ENCODE results near the gene KRTAP10-6. TPM values are rescaled to one million over a fixed set of nuclear protein-coding genes. Genes with fewer than 3 reads are reported as not detected.

The KRTAP10-6 gene
- total RNA-seq, 2 experiments from 2014 or later: not detected

DNA sequence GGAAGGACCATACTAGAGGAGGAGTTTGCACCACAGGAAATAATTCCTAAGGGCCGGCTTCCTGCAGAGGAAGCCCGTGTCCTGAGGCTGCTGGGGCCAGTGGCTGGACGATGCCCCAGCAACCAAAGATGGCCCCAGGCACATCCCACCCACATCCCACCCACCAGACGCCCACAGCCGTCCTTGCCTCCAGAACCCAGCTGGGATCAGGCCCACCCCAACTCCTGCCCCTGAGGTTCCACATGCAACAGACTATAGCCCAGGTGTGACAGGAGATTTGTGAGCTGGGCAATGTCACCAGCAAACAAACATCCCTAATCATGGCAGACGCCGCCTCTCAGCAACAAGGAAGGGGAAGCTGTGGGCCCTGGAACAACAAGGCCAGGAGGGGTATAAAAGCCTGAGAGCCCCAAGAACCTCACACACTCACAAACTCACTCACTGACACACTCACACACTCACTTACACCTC, 34.4 kb upstream of the KRTAP10-6 start, which contains the start of gene KRTAP10-9:
KRTAP10-9 (plus strand) TSS at position 421 of the 471 bp plus-strand sequence. CDS start 79 bp downstream, outside the sequence.
- CTCF ChIA-PET: no interaction called here
- no peak for ATAC-seq
- no peak for DNase-seq
- Mint-ChIP-seq H3K4me1 (peaks cover 15% of the 10 kb centered on the region), H3K27ac (no peak within 1 kb of the TSS), H3K9me3 (ENCODE audit: low read depth) (peaks cover 38% of the 10 kb centered on the region), H3K4me3 (no peak within 1 kb of the TSS), H3K27me3 (peaks cover 8% of the 10 kb centered on the region), H3K36me3 (peaks cover 26% of the 10 kb centered on the region)

GRCh38 chr21:44626262-44626661, 34.0 kb upstream of the KRTAP10-6 start:
- CTCF ChIA-PET: no interaction called here
- H3K27me3 Mint-ChIP-seq: peaks cover 8% of the 10 kb centered on the region
- DNase-seq (no peak), ATAC-seq (no peak)
- H3K36me3 Mint-ChIP-seq: peaks cover 24% of the 10 kb centered on the region
- no peak overlapping the region for H3K4me3 Mint-ChIP-seq
- H3K27ac Mint-ChIP-seq: no peak overlapping the region
- H3K9me3 Mint-ChIP-seq (ENCODE audit: low read depth): peaks cover 35% of the 10 kb centered on the region
- peaks cover 15% of the 10 kb centered on the region for H3K4me1 Mint-ChIP-seq

DNA sequence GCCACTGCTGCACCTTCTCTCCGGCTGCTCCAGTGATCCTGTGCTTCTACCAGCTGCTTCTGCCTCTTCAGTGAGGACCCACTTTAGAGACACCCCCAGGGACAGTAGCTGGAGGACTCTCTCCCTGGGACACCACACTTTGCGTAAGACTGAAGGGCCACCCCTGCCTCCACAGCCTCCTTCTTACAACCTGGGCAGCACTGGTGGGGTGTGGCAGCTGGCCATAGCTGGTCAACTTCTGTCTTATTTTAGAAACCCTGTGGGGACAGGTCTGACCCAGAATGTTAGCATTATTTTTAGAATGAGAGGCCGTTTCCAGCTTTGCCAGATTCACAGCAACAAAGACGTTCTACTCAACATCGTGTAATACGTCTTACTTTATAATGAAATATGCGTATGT, 33.5 kb upstream of the KRTAP10-6 start:
- ATAC-seq: no peak
- Mint-ChIP-seq H3K4me3 (no peak overlapping the region), H3K27ac (no peak overlapping the region), H3K9me3 (ENCODE audit: low read depth) (peaks cover 33% of the 10 kb centered on the region), H3K4me1 (peaks cover 13% of the 10 kb centered on the region), H3K27me3 (peaks cover 8% of the 10 kb centered on the region), H3K36me3 (peaks cover 23% of the 10 kb centered on the region)
- DNase-seq: no peak
- CTCF ChIA-PET: no interaction called here

DNA sequence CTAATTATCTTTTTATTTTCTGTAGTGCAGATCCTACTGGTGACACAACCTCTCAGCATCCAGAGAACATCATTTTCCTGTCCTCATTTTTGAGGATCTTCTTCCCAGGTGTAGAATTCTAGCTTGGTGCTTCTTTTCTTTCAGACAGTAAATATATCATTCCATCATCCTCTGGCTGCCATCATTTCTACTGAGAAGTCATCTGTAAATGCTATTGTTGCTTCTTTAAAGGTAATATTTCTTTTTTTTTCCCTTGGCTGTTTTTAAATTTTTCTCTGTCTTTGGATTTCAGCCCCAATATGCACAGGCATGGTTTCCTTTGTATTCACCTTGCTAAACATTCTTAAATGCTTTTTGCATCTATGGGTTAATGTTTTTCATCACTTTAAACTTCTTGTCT, 31.3 kb upstream of the KRTAP10-6 start:
- peaks cover 35% of the 10 kb centered on the region for H3K9me3 Mint-ChIP-seq (ENCODE audit: low read depth)

GRCh38 chr21:44619886-44620285, 27.6 kb upstream of the KRTAP10-6 start:
- H3K9me3 Mint-ChIP-seq (ENCODE audit: low read depth): peaks cover 33% of the 10 kb centered on the region
- ATAC-seq: no peak
- H3K4me3 Mint-ChIP-seq: no peak overlapping the region
- H3K36me3 Mint-ChIP-seq: peaks cover 39% of the 10 kb centered on the region
- CTCF ChIA-PET: no interaction called here
- peaks cover 6% of the 10 kb centered on the region for H3K27me3 Mint-ChIP-seq
- peaks cover 21% of the 10 kb centered on the region for H3K4me1 Mint-ChIP-seq
- DNase-seq: no peak
- no peak overlapping the region for H3K27ac Mint-ChIP-seq

More for the DNA sequence above, 31.3 kb upstream of the KRTAP10-6 start:
- H3K4me3 Mint-ChIP-seq: no peak overlapping the region
- no peak for ATAC-seq
- CTCF ChIA-PET: no interaction called here
- no peak overlapping the region for H3K27ac Mint-ChIP-seq
- DNase-seq: no peak
- H3K4me1 Mint-ChIP-seq: peaks cover 17% of the 10 kb centered on the region
- H3K36me3 Mint-ChIP-seq: peaks cover 35% of the 10 kb centered on the region
- peaks cover 8% of the 10 kb centered on the region for H3K27me3 Mint-ChIP-seq

DNA sequence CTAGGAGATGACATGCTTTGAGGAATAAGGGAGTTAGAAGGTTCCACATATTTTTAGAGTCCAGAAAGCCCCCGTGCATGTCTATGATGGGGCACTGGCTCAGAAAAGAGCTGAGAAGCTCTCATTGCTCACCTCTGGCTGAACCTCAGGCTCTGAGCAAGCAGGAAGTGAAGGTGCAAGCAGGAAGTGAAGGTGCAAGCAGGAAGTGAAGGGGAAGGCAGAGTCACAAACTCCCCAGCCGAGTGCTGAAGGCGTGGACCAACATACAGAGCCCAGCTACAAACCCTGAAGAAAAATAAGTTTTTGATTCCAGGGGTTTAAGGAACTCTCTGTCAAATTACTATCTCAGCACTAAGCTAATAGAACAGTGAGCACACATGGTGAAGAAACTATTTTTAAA, 26.6 kb upstream of the KRTAP10-6 start:
- Mint-ChIP-seq H3K36me3 (peaks cover 33% of the 10 kb centered on the region), H3K4me1 (peaks cover 21% of the 10 kb centered on the region), H3K27me3 (no peaks in the 10 kb centered on the region), H3K4me3 (peak overlapping the region; percentile 34), H3K9me3 (ENCODE audit: low read depth) (peaks cover 24% of the 10 kb centered on the region), H3K27ac (peak overlapping the region; percentile 82)
- CTCF ChIA-PET: interaction anchor here (1.0 to 1.2 kb wide), 3 partner anchors 71 to 174 kb away, joined by 3 read pairs; no protein-coding TSS in a partner anchor
- DNase-seq: peak; percentile 82
- ATAC-seq: peak; percentile 99

DNA sequence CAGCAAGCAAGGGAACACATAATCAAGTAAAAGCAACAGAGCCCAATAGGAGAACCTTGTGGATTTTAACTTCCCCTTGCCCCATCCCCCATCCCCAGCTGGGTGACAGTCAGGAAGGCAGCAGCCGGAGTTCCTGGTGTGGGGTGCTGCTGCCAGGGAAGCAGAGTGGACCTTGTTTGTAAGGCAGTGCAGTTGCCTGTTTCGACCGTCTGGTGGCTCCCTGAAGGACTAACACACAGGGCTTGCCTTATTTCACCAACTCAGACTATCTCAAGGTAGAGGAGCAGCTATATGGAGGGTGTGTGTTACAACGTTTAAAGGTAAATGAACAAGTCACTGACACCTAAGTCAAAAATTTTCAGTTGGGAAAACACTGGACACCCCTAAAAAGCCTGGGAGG, 26.2 kb upstream of the KRTAP10-6 start:
- Mint-ChIP-seq H3K9me3 (ENCODE audit: low read depth) (peaks cover 20% of the 10 kb centered on the region), H3K36me3 (peaks cover 30% of the 10 kb centered on the region), H3K4me3 (peak overlapping the region; percentile 25), H3K27ac (peak overlapping the region; percentile 82), H3K27me3 (no peaks in the 10 kb centered on the region), H3K4me1 (peaks cover 21% of the 10 kb centered on the region)
- DNase-seq (no peak), ATAC-seq (peak; percentile 3)
- CTCF ChIA-PET: interaction anchor here (0.6 to 1.2 kb wide), 4 partner anchors 71 to 211 kb away, joined by 3 read pairs; no protein-coding TSS in a partner anchor

DNA sequence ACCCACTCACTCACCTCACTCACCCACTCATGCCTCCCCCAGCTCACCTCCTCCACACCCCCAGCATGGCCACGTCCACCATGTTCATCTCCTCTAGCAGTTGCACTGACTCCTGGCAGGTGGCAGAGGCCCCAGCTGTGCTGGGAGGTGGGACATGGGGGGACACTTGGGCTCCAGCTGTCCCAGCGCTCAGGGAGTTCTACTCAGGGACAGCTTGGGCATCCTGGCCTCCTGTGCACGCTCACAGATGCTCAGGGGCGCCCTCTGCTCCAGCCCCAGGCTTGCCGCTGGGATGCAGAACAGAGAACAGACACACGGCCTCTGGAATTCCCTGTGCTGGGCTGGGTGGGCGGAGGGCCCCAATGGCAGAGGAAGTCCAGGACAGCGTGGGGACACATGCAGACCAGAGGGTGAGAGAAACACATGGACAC, 24.8 kb upstream of the KRTAP10-6 start:
- Mint-ChIP-seq H3K27me3 (no peaks in the 10 kb centered on the region), H3K9me3 (ENCODE audit: low read depth) (peaks cover 15% of the 10 kb centered on the region), H3K36me3 (peaks cover 28% of the 10 kb centered on the region), H3K4me3 (no peak overlapping the region), H3K4me1 (peaks cover 21% of the 10 kb centered on the region), H3K27ac (no peak overlapping the region)
- ATAC-seq (no peak), DNase-seq (no peak)
- CTCF ChIA-PET: no interaction called here

DNA sequence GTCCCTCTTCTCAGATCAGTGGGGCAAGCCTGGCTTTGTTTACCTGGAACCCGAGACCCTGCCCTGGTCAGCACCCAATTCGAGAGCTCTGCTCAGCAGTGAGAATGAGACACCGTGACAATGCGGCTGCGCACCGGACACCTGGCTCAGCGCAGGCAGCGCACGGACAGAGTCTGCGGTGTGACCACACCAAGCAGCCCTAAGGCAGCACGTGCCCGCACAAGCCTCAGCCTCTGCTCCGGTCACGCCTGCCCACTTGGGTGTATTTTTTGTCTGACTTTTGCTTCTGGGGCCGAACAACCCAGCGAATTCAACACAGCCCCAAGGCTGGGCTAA, 24.3 kb upstream of the KRTAP10-6 start:
- DNase-seq: no peak
- Mint-ChIP-seq H3K27ac (no peak overlapping the region), H3K4me1 (peaks cover 21% of the 10 kb centered on the region), H3K36me3 (peaks cover 28% of the 10 kb centered on the region), H3K4me3 (no peak overlapping the region), H3K27me3 (no peaks in the 10 kb centered on the region), H3K9me3 (ENCODE audit: low read depth) (peaks cover 17% of the 10 kb centered on the region)
- ATAC-seq: no peak
- CTCF ChIA-PET: no interaction called here

DNA sequence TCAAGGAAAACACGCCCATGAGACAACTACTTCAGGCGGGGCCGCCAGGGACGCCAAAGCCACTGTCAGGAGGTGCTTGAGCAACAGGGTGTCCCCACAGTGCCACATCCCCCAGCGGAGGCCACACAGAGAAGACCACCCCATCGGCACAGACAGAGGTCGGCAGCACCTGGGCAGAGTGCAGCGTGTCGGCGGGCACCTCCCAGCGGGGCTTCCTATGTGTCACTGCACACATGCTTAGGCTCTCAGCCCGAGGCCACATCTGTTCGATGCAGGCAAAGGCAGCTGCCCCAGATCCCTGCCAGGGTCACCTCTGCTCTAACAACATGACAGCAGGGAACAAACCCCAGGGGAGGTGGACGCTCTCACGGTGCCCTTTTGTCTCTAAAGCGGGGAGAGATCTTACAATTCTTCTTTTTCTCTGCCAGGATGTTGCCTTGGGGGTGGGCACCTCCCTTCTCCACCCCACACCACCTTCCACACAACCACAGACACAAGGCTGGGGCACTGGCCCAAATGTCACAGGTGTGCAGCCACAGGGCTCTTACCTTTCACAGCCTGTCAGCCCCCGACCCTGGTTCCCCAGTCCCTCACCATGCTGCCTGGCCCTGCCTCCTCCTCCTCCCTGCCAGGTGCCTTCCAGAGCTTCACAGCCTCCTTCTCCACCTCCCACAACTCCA, 23.7 kb upstream of the KRTAP10-6 start:
- Mint-ChIP-seq H3K4me3 (no peak overlapping the region), H3K9me3 (ENCODE audit: low read depth) (peaks cover 21% of the 10 kb centered on the region), H3K27ac (no peak overlapping the region), H3K36me3 (peaks cover 28% of the 10 kb centered on the region), H3K27me3 (no peaks in the 10 kb centered on the region), H3K4me1 (peaks cover 21% of the 10 kb centered on the region)
- CTCF ChIA-PET: no interaction called here
- ATAC-seq (no peak), DNase-seq (no peak)

GRCh38 chr21:44615466-44615865, 23.2 kb upstream of the KRTAP10-6 start:
- peaks cover 21% of the 10 kb centered on the region for H3K4me1 Mint-ChIP-seq
- H3K4me3 Mint-ChIP-seq: no peak overlapping the region
- ATAC-seq (no peak), DNase-seq (no peak)
- peaks cover 16% of the 10 kb centered on the region for H3K9me3 Mint-ChIP-seq (ENCODE audit: low read depth)
- no peaks in the 10 kb centered on the region for H3K27me3 Mint-ChIP-seq
- CTCF ChIA-PET: no interaction called here
- no peak overlapping the region for H3K27ac Mint-ChIP-seq
- peaks cover 23% of the 10 kb centered on the region for H3K36me3 Mint-ChIP-seq

DNA sequence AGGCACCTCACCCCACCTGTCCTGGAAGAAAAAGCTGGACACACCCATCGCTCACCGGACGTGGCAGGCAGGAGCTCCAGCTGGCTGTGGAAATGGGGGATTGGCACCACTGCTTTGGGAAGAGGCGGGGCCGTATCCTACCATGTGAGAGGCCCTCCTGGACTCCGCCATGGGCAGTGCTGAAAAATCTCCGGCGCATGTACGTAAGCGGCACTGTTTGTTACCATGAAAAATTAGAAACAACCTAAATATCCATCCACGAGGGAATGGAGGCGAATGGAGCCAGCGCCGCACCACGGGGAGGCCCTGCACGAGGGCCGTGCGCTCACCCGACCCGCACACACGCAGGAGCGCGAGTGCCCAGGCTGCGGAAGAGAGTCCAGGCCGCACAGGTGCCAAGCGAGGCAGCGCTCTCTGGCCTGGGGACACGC, 22.7 kb upstream of the KRTAP10-6 start:
- Mint-ChIP-seq H3K27me3 (no peaks in the 10 kb centered on the region), H3K9me3 (ENCODE audit: low read depth) (peaks cover 13% of the 10 kb centered on the region), H3K36me3 (peaks cover 20% of the 10 kb centered on the region), H3K27ac (no peak overlapping the region), H3K4me3 (no peak overlapping the region), H3K4me1 (peaks cover 19% of the 10 kb centered on the region)
- CTCF ChIA-PET: no interaction called here
- ATAC-seq: no peak
- no peak for DNase-seq

DNA sequence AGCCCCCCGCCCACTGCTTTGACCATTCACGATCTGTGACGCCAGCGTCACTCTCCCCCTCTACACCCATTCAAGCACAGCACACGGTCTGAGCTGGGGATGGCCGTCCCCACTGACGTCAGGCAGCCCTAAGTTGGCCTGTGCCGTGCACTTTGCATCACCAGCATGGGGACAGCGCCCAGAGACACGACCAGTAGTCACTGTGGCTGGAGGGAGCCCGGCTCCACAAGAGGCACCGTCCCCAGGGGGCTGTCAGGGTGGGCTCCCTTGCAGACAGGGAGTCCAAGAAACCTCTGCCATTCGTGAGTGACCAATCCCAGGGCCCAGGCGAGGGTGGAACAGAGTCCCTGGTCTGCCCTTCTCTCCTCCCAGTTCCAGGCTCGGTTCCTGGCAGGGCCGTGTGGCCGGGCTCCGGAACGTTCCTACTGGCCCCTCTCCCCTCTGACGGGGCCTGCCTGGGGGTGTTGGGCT, 21.9 kb upstream of the KRTAP10-6 start:
- DNase-seq (no peak), ATAC-seq (no peak)
- no peak overlapping the region for H3K4me3 Mint-ChIP-seq
- H3K27me3 Mint-ChIP-seq: peaks cover 2% of the 10 kb centered on the region
- CTCF ChIA-PET: no interaction called here
- H3K36me3 Mint-ChIP-seq: peaks cover 18% of the 10 kb centered on the region
- H3K9me3 Mint-ChIP-seq (ENCODE audit: low read depth): peaks cover 14% of the 10 kb centered on the region
- no peak overlapping the region for H3K27ac Mint-ChIP-seq
- H3K4me1 Mint-ChIP-seq: peaks cover 12% of the 10 kb centered on the region

- H3K4me1 Mint-ChIP-seq: peaks cover 6% of the 10 kb centered on the region
- DNase-seq (no peak), ATAC-seq (no peak)
- no peak overlapping the region for H3K27ac Mint-ChIP-seq
- CTCF ChIA-PET: no interaction called here
- H3K27me3 Mint-ChIP-seq: peaks cover 4% of the 10 kb centered on the region
- H3K4me3 Mint-ChIP-seq: no peak overlapping the region
- H3K36me3 Mint-ChIP-seq: peaks cover 12% of the 10 kb centered on the region
- peaks cover 16% of the 10 kb centered on the region for H3K9me3 Mint-ChIP-seq (ENCODE audit: low read depth)
Measured at GRCh38 chr21:44613386-44614155, 21.3 kb upstream of the KRTAP10-6 start.

Measured in activated CD8-positive, alpha-beta memory T cell treated with anti-CD3 and anti-CD28 coated beads, Interleukin-2, amount 10 ng/mL, durations not matched to agents 7 days and 5 days (primary cell).